SK-N-SH (cell line): ENCODE data around the gene CYP39A1. TPM values are rescaled to one million over a fixed set of nuclear protein-coding genes. Genes with fewer than 3 reads are reported as not detected.

Experiments
- CTCF ChIA-PET: fragments of 300-600, 350-600 bp; formaldehyde crosslinking; extraction: SDS; loops from one replicate; lab custom pipeline; 2021; lab: Yijun Ruan, JAX
- POLR2A ChIA-PET: fragments of 350-600 bp; sonication (Branson Sonifier 250); formaldehyde crosslinking; extraction: SDS; loops from one replicate; lab custom pipeline; 2020; ENCODE audit warnings: antibody characterized with exemption, inconsistent platforms; lab: Yijun Ruan, JAX
- DNase-seq: peaks from one replicate; pipeline ENCODE4 v3.0.0; 2012
- H2AFZ ChIP-seq: fragments of 200-600 bp; sonication (generic); 2 replicates; pipeline ENCODE4 v1.8.1; 2016; ENCODE audit warnings: antibody characterized with exemption, mild to moderate bottlenecking, low read depth
- H3F3A ChIP-seq: fragments of 200-600 bp; sonication (generic); replicated peaks from 2 replicates; pipeline ENCODE3; 2016; ENCODE audit warnings: antibody characterized with exemption, mild to moderate bottlenecking; ENCODE audit not compliant: insufficient read depth
- H3K27ac ChIP-seq, 2 experiments: fragments of 200-500 bp in 1 of 2; fragments of 200-600 bp in 1 of 2; sonication (Bioruptor generic) in 1 of 2; sonication (generic), shearing (Covaris generic) in 1 of 2; 2 replicates each; pipeline versions ENCODE4 v1.5.1 to v1.6.1; 2014 to 2016; ENCODE audit warnings: low read depth in 2 of 2, inconsistent platforms in 1 of 2, low read length in 1 of 2, mild to moderate bottlenecking in 1 of 2, mixed read lengths in 1 of 2
- H3K27me3 ChIP-seq: fragments of 200-600 bp; sonication (generic), shearing (Covaris generic); 2 replicates; pipeline ENCODE4 v1.6.1; 2016; ENCODE audit warnings: mixed run types; ENCODE audit not compliant: insufficient read depth
- H3K36me3 ChIP-seq, 2 experiments: fragments of 200-500 bp in 1 of 2; fragments of 200-600 bp in 1 of 2; sonication (Bioruptor generic) in 1 of 2; sonication (generic) in 1 of 2; replicated peaks in 1 of 2; 2 replicates each; pipeline versions ENCODE3 to v1.5.1; 2014 to 2016; ENCODE audit warnings: low read length in 1 of 2, mild to moderate bottlenecking in 1 of 2; ENCODE audit not compliant: insufficient read depth in 2 of 2, control insufficient read depth in 1 of 2
- H3K4me1 ChIP-seq, 2 experiments: fragments of 200-500 bp in 1 of 2; fragments of 200-600 bp in 1 of 2; sonication (Bioruptor generic) in 1 of 2; sonication (generic), shearing (Covaris generic) in 1 of 2; 2 replicates each; pipeline versions ENCODE4 v1.5.1 to v1.6.1; 2014 to 2016; ENCODE audit warnings: low read depth in 1 of 2, low read length in 1 of 2, mixed run types in 1 of 2; ENCODE audit not compliant: insufficient read depth in 2 of 2, control insufficient read depth in 1 of 2
- H3K4me2 ChIP-seq: fragments of 200-600 bp; sonication (generic), shearing (Covaris generic); 2 replicates; pipeline ENCODE4 v1.6.1; 2017; ENCODE audit warnings: mixed run types
- H3K4me3 ChIP-seq, 2 experiments: fragments of 200-500 bp in 1 of 2; fragments of 200-600 bp in 1 of 2; sonication (Bioruptor generic) in 1 of 2; sonication (generic), shearing (Covaris generic) in 1 of 2; 2 replicates each; pipeline versions ENCODE4 v1.5.1 to v1.8.1; 2014 to 2016; ENCODE audit warnings: low read depth in 2 of 2, inconsistent platforms in 1 of 2, low read length in 1 of 2, mild to moderate bottlenecking in 1 of 2, mixed read lengths in 1 of 2, moderate library complexity in 1 of 2
- H3K79me2 ChIP-seq: fragments of 200-600 bp; sonication (generic); 2 replicates; pipeline ENCODE4 v1.8.1; 2017; ENCODE audit warnings: mild to moderate bottlenecking; ENCODE audit not compliant: insufficient read depth
- H3K9ac ChIP-seq: fragments of 200-600 bp; sonication (generic); 2 replicates; pipeline ENCODE4 v1.6.1; 2017; ENCODE audit warnings: mixed run types
- H3K9me2 ChIP-seq: fragments of 200-600 bp; sonication (generic); 2 replicates; pipeline ENCODE4 v1.6.1; 2017; ENCODE audit warnings: mixed run types
- H3K9me3 ChIP-seq: fragments of 200-600 bp; sonication (generic); 2 replicates; pipeline ENCODE4 v1.6.1; 2017; ENCODE audit warnings: mixed run types, mild to moderate bottlenecking, moderate library complexity
- H4K20me1 ChIP-seq: fragments of 200-600 bp; sonication (generic); 2 replicates; pipeline ENCODE4 v1.6.1; 2017; ENCODE audit warnings: mild to moderate bottlenecking, mixed run types; ENCODE audit not compliant: insufficient read depth
- EP300 ChIP-seq, 2 experiments: IDR thresholded peaks; 2 replicates each; pipeline versions ENCODE4 v1.4.0 to v1.6.1; 2012; ENCODE audit warnings: borderline replicate concordance in 1 of 2, low read depth in 1 of 2, low read length in 1 of 2
- EZH2phosphoT487 ChIP-seq: fragments of 200-600 bp; sonication (generic); IDR thresholded peaks from 2 replicates; pipeline ENCODE4 v1.6.1; 2017; ENCODE audit warnings: low read depth, mixed run types, mild to moderate bottlenecking, antibody characterized with exemption, moderate library complexity, borderline replicate concordance
- FOSL2 ChIP-seq: IDR thresholded peaks from 2 replicates; pipeline ENCODE4 v1.4.0; 2012; ENCODE audit warnings: low read depth, mild to moderate bottlenecking, moderate library complexity, borderline replicate concordance
- FOXJ3 ChIP-seq: sonication (generic); formaldehyde crosslinking; IDR thresholded peaks from 2 replicates; pipeline ENCODE4 v1.5.1; 2020; ENCODE audit warnings: mild to moderate bottlenecking, missing genetic modification reagents
- GATA2 ChIP-seq: sonication (generic); formaldehyde crosslinking; IDR thresholded peaks from 2 replicates; pipeline ENCODE4 v1.5.0; 2020; ENCODE audit warnings: mild to moderate bottlenecking, missing genetic modification reagents
- IRF3 ChIP-seq: fragments of 150-350 bp; IDR thresholded peaks from 2 replicates; pipeline ENCODE4 v1.6.1; 2016; ENCODE audit warnings: mild to moderate bottlenecking, low read depth, low read length
- NRF1 ChIP-seq: IDR thresholded peaks from 2 replicates; pipeline ENCODE4 v1.6.1; 2012; ENCODE audit warnings: low read depth, mild to moderate bottlenecking, low read length
- PBX3 ChIP-seq: IDR thresholded peaks from 2 replicates; pipeline ENCODE4; 2012
- REST ChIP-seq: IDR thresholded peaks from 2 replicates; pipeline ENCODE4 v1.6.1; 2012; ENCODE audit warnings: mild to moderate bottlenecking, low read depth, low read length, moderate library complexity
- RFX5 ChIP-seq: IDR thresholded peaks from 2 replicates; pipeline ENCODE4 v1.6.1; 2012; ENCODE audit warnings: mild to moderate bottlenecking, improper control_type of control experiment, low read length
- SIN3A ChIP-seq: IDR thresholded peaks from 2 replicates; pipeline ENCODE4 v1.6.1; 2012; ENCODE audit warnings: low read depth, mild to moderate bottlenecking, low read length, moderate library complexity, borderline replicate concordance
- SMC3 ChIP-seq: IDR thresholded peaks from 2 replicates; pipeline ENCODE4 v1.6.1; 2012; ENCODE audit warnings: low read depth, low read length, improper control_type of control experiment
- TAF1 ChIP-seq: IDR thresholded peaks from 2 replicates; pipeline ENCODE4 v1.6.1; 2012; ENCODE audit warnings: low read depth, mild to moderate bottlenecking, low read length, moderate library complexity, borderline replicate concordance
- USF1 ChIP-seq: IDR thresholded peaks from 2 replicates; pipeline ENCODE4 v1.4.0; 2012; ENCODE audit warnings: low read depth, borderline replicate concordance
- ZBTB33 ChIP-seq: IDR thresholded peaks from 2 replicates; pipeline ENCODE4 v1.4.0; 2012; ENCODE audit warnings: low read depth, borderline replicate concordance
- WGBS: methylation state at CpG from one replicate; pipeline ENCODE4 v1.1.6; 2017; ENCODE audit warnings: low lambda C conversion rate; 5-methylcytosine and 5-hydroxymethylcytosine counted together
- polyA plus RNA-seq, 3 experiments: library from polyadenylated mRNA; depleted of rRNA; stranded (reverse); fragments of >200 nt; gene quantifications; 2 replicates each; pipeline ENCODE4 v1.2.3, GENCODE V29; 2012
- TF ChIP-seq, protein P1 (sequence below): fragments of 150-350 bp; IDR thresholded peaks from 2 replicates; pipeline ENCODE4 v1.6.1; 2017; ENCODE audit warnings: antibody characterized with exemption, low read length, low read depth, borderline replicate concordance
- TF ChIP-seq, protein P2 (sequence below): fragments of 200-600 bp; sonication (generic); IDR thresholded peaks from 2 replicates; pipeline ENCODE4 v1.6.1; 2017; ENCODE audit warnings: antibody characterized with exemption, mild to moderate bottlenecking, moderate library complexity

The CYP39A1 gene
- polyA plus RNA-seq, 1 of the 3 experiments (the other 2 are of a cell fraction), result not detected

GRCh38 chr6:46501136-46502089 lies 151.2 kb downstream of the CYP39A1 start:
- no peak overlapping the region for H2AFZ ChIP-seq
- no peak overlapping the region for H3K4me3 ChIP-seq
- no peaks in the 10 kb centered on the region for H3K4me1 ChIP-seq
- H3F3A ChIP-seq, result no peaks in the 10 kb centered on the region
- H3K9me2 ChIP-seq, result no peaks in the 10 kb centered on the region
- no peak overlapping the region for H3K27ac ChIP-seq
- no peaks in the 10 kb centered on the region for H3K79me2 ChIP-seq
- TF ChIP-seq PBX3 (no peak), SIN3A (no peak), REST (no peak), EZH2phosphoT487 (no peak), FOXJ3 (no peak), NRF1 (no peak), RFX5 (no peak), TAF1 (no peak), FOSL2 (no peak), USF1 (no peak), GATA2 (CRISPR knock-in tag) (no peak), ZBTB33 (no peak), IRF3 (no peak), SMC3 (no peak), EP300 (IDR thresholded peaks at IDR 0.05; ENCODE audit: borderline replicate concordance in 1 of 2, low read depth in 1 of 2, low read length in 1 of 2) (no peak)
- TF ChIP-seq, protein P1, sequence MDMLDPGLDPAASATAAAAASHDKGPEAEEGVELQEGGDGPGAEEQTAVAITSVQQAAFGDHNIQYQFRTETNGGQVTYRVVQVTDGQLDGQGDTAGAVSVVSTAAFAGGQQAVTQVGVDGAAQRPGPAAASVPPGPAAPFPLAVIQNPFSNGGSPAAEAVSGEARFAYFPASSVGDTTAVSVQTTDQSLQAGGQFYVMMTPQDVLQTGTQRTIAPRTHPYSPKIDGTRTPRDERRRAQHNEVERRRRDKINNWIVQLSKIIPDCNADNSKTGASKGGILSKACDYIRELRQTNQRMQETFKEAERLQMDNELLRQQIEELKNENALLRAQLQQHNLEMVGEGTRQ, result no peak
- TF ChIP-seq, protein P2, sequence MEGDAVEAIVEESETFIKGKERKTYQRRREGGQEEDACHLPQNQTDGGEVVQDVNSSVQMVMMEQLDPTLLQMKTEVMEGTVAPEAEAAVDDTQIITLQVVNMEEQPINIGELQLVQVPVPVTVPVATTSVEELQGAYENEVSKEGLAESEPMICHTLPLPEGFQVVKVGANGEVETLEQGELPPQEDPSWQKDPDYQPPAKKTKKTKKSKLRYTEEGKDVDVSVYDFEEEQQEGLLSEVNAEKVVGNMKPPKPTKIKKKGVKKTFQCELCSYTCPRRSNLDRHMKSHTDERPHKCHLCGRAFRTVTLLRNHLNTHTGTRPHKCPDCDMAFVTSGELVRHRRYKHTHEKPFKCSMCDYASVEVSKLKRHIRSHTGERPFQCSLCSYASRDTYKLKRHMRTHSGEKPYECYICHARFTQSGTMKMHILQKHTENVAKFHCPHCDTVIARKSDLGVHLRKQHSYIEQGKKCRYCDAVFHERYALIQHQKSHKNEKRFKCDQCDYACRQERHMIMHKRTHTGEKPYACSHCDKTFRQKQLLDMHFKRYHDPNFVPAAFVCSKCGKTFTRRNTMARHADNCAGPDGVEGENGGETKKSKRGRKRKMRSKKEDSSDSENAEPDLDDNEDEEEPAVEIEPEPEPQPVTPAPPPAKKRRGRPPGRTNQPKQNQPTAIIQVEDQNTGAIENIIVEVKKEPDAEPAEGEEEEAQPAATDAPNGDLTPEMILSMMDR, result no peak
- no peaks in the 10 kb centered on the region for H4K20me1 ChIP-seq
- ChIA-PET POLR2A (no interaction called here), CTCF (interaction anchor here (1.4 kb wide), 1 partner anchor 12 kb away, joined by 4 read pairs; no protein-coding TSS in a partner anchor)
- no peak overlapping the region for H3K9ac ChIP-seq
- no peak overlapping the region for H3K4me2 ChIP-seq
- H3K27me3 ChIP-seq, result no peaks in the 10 kb centered on the region
- WGBS, result 13% methylated on average over 8 of the region's 8 CpGs
- DNase-seq, result no peak
- no peaks in the 10 kb centered on the region for H3K9me3 ChIP-seq
- H3K36me3 ChIP-seq, result no peaks in the 10 kb centered on the region
